Upper lobe of left lung (tissue), 4 donors: Measurements from ENCODE around the gene TBC1D8.

Experiments used
- CTCF ChIP-seq, 6 experiments: fragments of 450-650 bp in 4 of 6; fragments of 200-600 bp in 2 of 6; sonication (generic) in 2 of 6; IDR thresholded peaks; one replicate each; pipeline ENCODE4 v1.5.1; 2016 to 2019; ENCODE audit warnings: antibody characterized with exemption in 6 of 6
- POLR2A ChIP-seq, 4 donors: fragments of 450-650 bp; IDR thresholded peaks; one replicate each; pipeline ENCODE4 v1.5.1; 2016 to 2017; ENCODE audit warnings: antibody characterized with exemption in 4 of 4, mild to moderate bottlenecking in 2 of 4
- POLR2AphosphoS5 ChIP-seq, 2 donors: sonication (generic); formaldehyde crosslinking; IDR thresholded peaks; one replicate each; pipeline ENCODE4 v1.5.1; 2017; ENCODE audit warnings: antibody characterized with exemption in 2 of 2

- TF ChIP-seq CTCF (IDR thresholded peaks at IDR 0.05) (no peak), POLR2AphosphoS5 (IDR thresholded peaks at IDR 0.05) (no peak), POLR2A (IDR thresholded peaks at IDR 0.05) (no peak)
Observed at GRCh38 chr2:100981011-100981410, 170.2 kb downstream of the TBC1D8 start.
